Measurements from ENCODE around the gene DHFR2. TPM values are rescaled to one million over a fixed set of nuclear protein-coding genes. Genes with fewer than 3 reads are reported as not detected.

Gene DHFR2
- total and polyA plus RNA-seq, 3 donors from 2014 or later = 9.1 to 10.9 (median 9.3) TPM

- Histone ChIP-seq H3K4me3 (no peak overlapping the region), H3K36me3 (ENCODE audit: low read depth, missing control alignments) (no peaks in the 10 kb centered on the region), H3K4me1 (no peaks in the 10 kb centered on the region), H3K27ac (no peak overlapping the region), H3K27me3 (no peaks in the 10 kb centered on the region), H3K9me3 (no peaks in the 10 kb centered on the region)
- WGBS, 2 donors = 89% methylated on average over 3 of the region's 3 CpGs
- no peak for TF ChIP-seq CTCF (IDR thresholded peaks at IDR 0.05)
- no peak for TF ChIP-seq POLR2A (IDR thresholded peaks at IDR 0.05)
- intact Hi-C loops (cut with DNase I; ENCODE audit: low total_unique reads) = no loop called here
- DNase-seq = no peak
These were observed 51.4 kb downstream of the DHFR2 start for GRCh38 chr3:94011233-94011711.

- no peak overlapping the region for H3K4me3 ChIP-seq
- H3K36me3 ChIP-seq (ENCODE audit: low read depth, missing control alignments) = no peaks in the 10 kb centered on the region
- no peaks in the 10 kb centered on the region for H3K27me3 ChIP-seq
- WGBS, 2 donors = 88 to 89% methylated on average over 2 of the region's 2 CpGs
- H3K27ac ChIP-seq = no peak overlapping the region
- DNase-seq = no peak
- H3K9me3 ChIP-seq = no peaks in the 10 kb centered on the region
- TF ChIP-seq CTCF (IDR thresholded peaks at IDR 0.05) = no peak
- TF ChIP-seq POLR2A (IDR thresholded peaks at IDR 0.05) = no peak
- intact Hi-C loops (cut with DNase I; ENCODE audit: low total_unique reads) = no loop called here
- no peaks in the 10 kb centered on the region for H3K4me1 ChIP-seq
These were observed 53.1 kb downstream of the DHFR2 start for GRCh38 chr3:94009608-94010007.

- TF ChIP-seq POLR2A (IDR thresholded peaks at IDR 0.05) (no peak), CTCF (IDR thresholded peaks at IDR 0.05) (no peak)
- no peak overlapping the region for H3K27ac ChIP-seq
- intact Hi-C loops (cut with DNase I; ENCODE audit: low total_unique reads) = no loop called here
- DNase-seq = no peak
- 93% methylated on average over 2 of the region's 2 CpGs for WGBS, 2 donors
- H3K9me3 ChIP-seq = no peaks in the 10 kb centered on the region
- H3K27me3 ChIP-seq = no peaks in the 10 kb centered on the region
- H3K4me1 ChIP-seq = no peaks in the 10 kb centered on the region
- no peaks in the 10 kb centered on the region for H3K36me3 ChIP-seq (ENCODE audit: low read depth, missing control alignments)
- H3K4me3 ChIP-seq = no peak overlapping the region
These were observed 54.5 kb downstream of the DHFR2 start for GRCh38 chr3:94008253-94008652.

Other genes with a start within 250 kb of the DHFR2 start
- gene PROS1, start 89.0 kb downstream of the DHFR2 start, total RNA-seq = 10 to 100 TPM; 14.3 to 28.4 TPM
- 17.0 TPM for gene PROS1, start 89.0 kb downstream of the DHFR2 start, polyA plus RNA-seq (ENCODE audit: insufficient read depth, low read depth, low replicate concordance)
- 10 to 100 TPM; 14.9 to 15.4 TPM for gene ARL13B, start 82.8 kb downstream of the DHFR2 start, total RNA-seq
- gene ARL13B, start 82.8 kb downstream of the DHFR2 start, polyA plus RNA-seq (ENCODE audit: insufficient read depth, low read depth, low replicate concordance) = 6.2 TPM
- gene STX19, start 34.3 kb downstream of the DHFR2 start, total RNA-seq = not detected
- gene STX19, start 34.3 kb downstream of the DHFR2 start, polyA plus RNA-seq (ENCODE audit: insufficient read depth, low read depth, low replicate concordance) = 0.29 TPM
- gene NSUN3, start 145 bp upstream of the DHFR2 start, total RNA-seq = 10 to 100 TPM; 19.1 to 19.6 TPM
- gene NSUN3, start 145 bp upstream of the DHFR2 start, polyA plus RNA-seq (ENCODE audit: insufficient read depth, low read depth, low replicate concordance) = 9.3 TPM

Data from testis (tissue), 3 donors.